GM18520 (cell line): ENCODE results near the gene IL22RA2.
"Not testable (repeated sequence)": the region's sequence is repeated elsewhere in the genome, so short reads cannot be mapped to it uniquely, and the experiment has no call there.

Experiments
- ATAC-seq: cut with Tn5 transposase; IDR thresholded peaks from one replicate; pipeline ENCODE4 v1.9.1; 2021; ENCODE audit not compliant: unreplicated experiment

IL22RA2 gene, protein sequence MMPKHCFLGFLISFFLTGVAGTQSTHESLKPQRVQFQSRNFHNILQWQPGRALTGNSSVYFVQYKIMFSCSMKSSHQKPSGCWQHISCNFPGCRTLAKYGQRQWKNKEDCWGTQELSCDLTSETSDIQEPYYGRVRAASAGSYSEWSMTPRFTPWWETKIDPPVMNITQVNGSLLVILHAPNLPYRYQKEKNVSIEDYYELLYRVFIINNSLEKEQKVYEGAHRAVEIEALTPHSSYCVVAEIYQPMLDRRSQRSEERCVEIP

DNA sequence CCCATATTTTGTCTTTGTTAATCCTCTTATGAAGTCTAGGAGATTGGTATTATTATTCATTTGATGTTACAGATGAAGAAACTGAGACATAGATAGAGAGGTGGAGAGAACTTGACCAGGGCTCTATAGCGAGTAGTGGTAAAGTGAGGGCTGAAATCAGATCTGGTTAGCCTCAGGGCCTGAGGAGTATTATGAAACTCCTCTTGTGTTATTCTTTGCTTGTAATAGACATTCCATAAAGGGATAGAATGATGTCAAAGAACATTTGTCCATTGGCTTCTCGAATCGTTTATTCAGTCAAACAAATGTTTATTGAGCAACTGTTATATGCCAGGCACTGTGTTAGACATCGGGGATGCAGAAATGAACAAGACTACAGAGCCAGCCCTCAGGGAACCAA is at the start of gene IL22RA2:
Gene IL22RA2 (minus strand): TSS at position 144 of the 400 bp plus-strand sequence. CDS start 11,895 bp downstream, outside the sequence.
- ATAC-seq, result no peak

DNA sequence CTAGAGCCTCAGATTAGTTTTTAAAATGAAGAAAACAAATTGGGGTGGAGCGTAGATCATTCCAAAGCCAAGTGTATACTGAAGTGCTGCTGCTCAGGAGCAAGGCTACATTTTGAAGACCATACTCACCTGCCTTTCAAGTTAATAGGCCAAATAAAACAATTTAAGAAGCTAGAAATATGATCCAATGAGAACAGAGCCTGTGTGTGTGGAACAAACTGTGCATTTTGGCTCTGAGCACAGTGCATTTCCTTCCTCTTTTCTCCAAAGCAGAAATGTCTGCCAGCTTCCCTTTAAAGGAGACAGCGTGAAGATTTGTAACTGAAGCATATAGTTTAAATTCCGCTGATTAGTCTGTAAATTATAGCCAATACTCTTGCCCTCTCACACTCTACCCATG is 48.9 kb upstream of the IL22RA2 start:
- ATAC-seq, result no peak

DNA sequence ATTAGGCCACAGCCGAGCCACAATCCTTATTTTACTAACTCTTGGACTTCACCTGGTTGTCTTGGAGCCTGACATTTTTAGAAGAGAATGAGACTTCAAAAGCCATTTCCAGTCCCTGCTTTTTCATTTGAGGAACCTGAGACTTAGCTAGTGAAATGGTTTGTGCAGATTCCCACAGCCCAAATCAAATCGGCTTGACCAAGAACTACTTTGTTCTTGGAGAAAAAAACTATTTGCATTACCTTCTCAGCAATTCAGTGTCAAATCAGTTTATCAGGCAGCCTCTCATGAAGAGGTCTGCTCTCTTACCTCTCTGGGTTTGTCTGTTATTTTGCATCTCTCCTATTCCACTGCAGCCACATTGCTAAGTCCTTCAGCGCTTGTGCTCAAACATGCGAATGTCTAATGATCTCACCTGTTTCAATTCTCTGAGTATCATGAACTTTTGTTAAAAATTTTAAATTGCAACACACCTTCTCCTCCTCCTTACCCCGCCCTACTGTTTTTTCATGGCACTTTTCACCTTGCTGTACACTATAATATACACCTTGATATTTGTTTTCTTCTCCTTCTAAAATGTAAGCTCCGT is 46.3 kb upstream of the IL22RA2 start:
- no peak for ATAC-seq

DNA sequence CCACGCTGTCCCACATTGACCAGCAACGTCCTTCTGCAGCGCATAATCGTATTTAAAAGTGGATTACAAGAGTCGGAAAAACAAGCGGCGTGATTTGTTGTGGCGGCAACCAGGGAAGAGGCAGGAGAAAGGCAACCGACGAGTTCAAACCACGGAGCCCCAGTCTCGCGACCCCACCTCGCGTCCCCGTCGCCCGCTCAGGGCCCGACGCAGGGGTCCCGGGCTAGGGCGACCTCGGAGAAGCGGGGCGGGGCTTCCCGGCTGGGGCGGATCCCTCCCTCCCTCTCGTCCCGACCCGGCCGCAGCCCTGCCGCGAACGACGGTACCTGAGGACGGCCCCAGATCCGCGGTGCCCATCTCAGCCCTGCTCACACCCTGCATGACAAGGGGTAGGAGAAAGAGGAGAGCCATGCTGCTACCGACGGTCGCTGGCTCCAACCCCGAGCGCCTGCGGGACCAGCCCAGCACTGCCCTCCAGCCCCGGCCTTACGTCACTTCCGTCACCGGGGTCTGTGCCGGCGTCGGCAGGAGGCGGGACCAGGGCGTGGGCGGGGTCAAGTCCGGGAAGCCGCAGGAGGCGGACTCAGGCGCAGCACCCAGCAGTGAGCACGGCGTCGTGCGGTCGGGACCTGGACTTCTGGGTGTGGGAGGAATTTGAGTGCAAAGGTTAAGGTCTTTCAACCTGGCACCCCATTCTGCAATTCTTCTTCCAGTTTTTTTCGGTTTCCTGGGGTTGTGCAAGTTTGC is 45.6 kb upstream of the IL22RA2 start, which contains the start of gene IFNGR1:
Gene IFNGR1 (minus strand): TSS at position 469 of the 747 bp plus-strand sequence. CDS start 58 bp downstream, at position 411.
- ATAC-seq, result peak; percentile 88

DNA sequence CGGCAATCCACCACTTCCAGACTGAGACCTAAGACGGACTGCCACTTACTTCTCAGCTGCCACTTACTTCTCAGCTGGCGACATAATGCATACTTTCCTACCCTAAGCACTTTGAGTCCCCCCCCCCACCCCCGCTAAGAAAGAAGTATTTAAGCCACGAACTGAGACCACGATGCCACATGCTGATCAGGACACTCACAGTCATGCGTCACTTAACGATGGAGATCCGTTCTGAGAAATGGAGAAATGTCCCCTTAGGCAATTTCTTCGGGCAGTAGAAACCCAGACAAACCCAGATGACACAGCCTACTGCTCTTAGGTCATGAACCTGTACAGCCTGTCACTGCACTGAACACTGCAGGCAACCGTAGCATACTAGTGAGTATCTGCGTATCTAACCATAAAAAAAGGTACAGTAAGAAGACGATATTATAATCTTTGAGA is 45.1 kb upstream of the IL22RA2 start:
- ATAC-seq, result peak; percentile 28

DNA sequence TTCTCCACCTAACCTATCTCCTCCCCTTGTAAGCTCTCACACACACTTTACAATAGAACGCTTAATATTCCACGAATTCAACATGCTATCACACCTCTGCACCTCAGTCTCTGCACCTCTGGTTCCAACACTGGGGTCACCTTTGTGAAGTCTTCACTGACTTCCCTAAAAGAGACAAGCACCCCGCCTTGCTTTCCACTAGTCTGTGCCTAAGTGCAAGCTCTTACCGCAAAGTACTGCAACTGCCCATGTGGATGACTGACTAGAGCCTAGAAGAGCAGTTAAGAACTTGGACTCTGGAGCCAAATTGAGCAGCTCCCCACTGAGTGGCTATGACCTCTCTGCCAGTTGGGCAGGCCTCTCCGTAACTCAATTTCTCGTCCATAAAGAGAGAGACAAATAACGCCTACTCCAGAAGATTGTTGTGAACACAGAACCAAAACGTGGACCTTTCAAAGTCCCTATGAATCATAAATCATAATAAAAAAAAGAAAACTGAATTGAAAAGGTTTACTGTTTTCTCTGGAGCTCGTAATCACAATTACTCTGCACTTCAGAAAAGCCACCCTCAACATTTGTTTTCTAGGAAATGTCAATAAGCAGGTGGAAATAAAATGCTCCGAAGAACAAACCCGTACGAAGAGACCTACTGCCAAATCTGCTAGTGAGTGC is 44.5 kb upstream of the IL22RA2 start:
- no peak for ATAC-seq

DNA sequence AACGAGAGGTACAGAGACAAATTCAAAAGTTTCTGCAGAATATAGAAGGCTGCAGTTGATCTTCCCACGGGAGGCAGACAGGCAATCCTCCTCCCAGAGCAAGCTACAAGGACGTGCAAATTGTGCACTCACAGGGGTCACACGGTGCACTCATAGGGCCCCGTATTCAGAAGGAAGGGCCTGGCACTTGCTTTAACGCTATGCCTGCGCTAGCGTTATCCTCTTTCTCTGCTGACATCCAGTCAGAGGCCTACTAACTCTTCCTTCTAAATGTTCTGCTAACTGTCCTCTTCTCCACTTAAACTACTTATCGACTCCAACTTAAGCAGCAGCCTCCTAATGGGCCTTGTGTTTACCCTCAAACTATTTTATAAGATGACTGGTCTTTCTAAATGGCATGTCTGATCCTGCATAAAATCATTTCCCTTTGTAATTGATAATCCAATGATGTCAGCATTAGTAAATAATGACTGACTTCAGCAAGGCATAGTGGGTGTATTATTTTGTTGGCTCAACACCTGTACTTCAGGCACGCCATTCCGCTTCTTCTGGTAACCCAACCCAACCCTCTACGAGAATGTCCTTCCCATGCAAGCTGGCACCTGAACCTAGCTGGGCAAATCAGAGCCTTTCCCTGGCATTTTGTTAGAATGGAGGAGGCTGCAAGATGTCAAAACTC is 43.6 kb upstream of the IL22RA2 start:
- ATAC-seq, result no peak

DNA sequence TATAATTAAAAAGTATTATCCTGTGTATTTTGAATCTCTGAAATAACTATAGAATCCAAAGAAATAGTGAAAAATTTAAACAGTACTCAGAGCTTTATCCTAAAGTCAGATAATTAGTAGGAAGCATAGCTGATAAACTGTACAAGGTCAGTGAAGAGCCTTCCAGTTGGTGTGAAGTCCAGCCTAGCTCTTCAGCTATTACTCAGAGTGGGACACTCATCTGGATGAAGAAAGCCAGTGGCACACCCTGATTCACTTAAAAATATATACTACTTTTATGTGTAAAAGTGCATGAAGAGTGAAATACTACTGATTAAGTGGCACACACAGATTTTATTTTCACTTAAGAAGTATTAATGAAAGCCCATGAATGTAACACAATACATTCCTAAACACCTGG is 42.7 kb upstream of the IL22RA2 start:
- no peak for ATAC-seq

DNA sequence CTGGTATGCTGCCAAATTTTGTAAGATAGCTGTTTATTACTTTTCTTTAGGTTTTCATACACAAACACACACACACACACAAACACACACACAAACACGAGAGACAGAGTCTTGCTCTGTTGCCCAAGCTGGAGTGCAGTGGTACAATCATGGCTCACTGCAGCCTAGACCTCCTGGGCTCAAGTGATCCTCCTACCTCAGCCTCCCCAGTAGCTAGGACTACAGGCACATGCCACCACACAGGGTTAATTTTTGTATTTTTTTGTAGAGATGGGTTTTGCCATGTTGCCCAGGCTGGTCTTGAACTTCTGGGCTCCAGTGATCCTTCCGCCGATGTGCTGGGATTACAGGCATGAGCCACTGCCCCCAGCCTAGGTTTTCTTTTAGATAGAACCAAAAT is 42.2 kb upstream of the IL22RA2 start:
- not testable (repeated sequence) for ATAC-seq

DNA sequence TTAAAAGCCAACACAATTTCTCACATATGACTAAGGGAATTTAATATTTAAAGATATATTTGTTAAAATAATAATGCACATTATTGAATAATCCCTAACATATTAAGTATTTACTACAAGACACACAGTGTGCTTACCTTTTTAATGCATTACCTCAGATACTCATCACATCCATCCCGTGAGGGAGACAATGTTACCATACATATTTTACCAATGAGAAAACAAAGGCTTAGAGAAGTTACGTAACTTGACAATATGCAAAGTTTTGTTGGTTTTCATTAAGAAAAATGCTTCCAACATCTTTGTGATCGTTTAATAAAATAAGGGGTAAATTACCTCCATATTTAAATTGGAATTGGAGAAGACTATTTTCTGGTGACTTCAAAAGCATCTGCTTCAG is 41.5 kb upstream of the IL22RA2 start:
- no peak for ATAC-seq

DNA sequence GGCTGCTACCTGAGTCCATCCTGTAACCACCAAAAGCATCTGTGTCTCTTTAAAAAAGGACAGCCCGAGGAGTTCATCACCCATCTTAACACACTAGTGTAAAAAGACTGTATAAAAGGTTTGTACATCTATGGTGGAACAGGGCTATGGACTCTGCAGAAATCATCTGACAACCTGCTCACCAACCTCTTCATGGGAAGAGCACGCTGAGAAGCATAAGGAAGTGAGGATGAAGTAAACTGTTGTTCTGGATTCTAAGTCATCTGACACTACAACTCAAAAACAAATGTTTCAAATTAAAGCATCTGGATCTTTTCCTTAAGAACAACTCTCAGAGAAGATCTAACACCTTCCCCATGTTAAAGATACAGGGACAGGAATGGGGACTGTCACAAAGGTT is 40.4 kb upstream of the IL22RA2 start:
- ATAC-seq, result no peak

DNA sequence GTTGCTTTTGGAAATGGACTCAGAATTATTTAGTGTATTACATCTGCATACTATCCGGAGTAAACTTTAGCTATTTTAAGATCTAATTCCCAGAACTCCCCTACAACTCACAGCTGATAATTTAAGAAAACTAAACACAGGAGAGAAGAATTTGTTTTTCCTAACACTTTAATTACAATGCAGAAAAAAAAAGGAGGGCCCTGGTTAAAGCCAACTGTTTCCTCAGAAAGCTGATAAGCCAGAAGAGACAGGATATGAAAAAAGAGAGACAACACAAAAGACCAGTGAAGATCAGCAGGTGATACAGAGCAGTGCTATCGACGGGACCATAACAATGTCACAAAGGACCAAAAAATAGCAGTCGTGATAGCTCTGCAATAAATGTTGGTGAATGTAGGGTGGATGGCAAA is 39.9 kb upstream of the IL22RA2 start:
- no peak for ATAC-seq

DNA sequence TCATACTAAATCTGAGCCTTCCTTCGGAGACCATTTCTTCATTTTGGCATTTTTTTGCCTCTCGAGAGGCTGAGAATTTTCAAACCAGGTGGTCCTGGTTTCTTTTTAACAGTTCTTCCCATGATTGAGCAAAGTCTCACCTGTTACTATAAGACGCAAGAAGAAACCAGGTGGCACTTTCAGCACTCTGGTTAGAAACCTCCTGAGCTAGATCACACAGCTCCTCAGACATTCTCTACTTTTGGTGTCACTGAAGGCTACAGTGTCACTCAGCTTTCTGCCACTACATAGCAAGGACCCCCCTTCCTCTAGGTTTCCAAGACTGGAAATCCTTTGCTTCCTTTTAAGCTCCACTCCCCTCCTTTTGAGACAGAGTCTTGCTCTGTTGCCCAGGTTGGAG is 38.5 kb upstream of the IL22RA2 start:
- no peak for ATAC-seq

DNA sequence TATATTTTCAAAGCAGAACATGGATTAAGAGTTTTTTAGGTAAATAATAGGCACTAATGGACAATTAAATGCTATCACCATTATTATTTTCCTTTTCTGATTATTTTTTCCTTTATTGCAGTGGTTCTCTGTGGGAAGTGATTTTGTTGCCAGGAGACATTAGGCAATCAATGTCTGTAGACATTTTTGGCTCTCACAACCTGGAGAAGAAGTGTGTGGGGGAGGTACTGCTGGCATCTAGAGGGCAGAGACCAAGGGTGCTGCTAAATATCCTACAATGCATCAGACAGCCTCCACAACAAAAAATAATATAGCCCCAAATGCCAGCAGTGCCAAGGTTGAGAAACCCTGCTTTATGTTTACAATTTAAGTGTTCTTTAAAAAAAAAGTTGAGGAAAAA is 37.5 kb upstream of the IL22RA2 start:
- no peak for ATAC-seq

DNA sequence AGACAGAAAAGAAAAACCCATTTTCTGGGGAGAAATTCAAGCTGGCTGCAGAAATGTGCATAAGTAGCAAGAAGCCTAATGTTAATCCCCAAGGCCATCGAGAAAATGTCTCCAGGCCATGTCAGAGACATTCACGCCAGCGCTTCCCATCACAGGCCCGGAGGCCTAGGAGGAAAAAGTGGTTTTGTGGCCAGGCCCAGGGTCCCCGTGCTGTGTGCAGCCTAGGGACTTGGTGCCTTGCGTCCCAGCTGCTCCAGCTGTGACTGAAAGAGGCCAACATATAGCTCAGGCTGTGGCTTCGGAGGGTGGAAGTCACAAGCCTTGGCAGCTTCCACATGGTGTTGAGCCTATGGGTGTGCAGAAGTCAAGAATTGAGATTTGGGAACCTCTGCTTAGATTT is 34.8 kb upstream of the IL22RA2 start:
- no peak for ATAC-seq

DNA sequence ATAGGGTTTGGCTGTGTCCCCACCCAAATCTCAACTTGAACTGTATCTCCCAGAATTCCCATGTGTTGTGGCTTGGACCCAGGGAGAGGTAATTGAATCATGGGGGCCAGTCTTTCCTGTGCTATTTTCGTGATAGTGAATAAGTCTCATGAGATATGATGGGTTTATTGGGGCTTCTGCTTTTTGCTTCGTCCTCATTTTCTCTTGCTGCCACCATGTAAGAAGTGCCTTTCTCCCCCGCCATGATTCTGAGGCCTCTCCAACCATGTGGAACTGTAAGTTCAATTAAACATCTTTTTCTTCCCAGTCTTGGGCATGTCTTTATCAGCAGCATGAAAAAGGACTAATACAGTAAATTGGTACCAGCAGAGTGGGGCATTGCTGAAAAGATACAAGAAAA is 34.0 kb upstream of the IL22RA2 start:
- not testable (repeated sequence) for ATAC-seq

DNA sequence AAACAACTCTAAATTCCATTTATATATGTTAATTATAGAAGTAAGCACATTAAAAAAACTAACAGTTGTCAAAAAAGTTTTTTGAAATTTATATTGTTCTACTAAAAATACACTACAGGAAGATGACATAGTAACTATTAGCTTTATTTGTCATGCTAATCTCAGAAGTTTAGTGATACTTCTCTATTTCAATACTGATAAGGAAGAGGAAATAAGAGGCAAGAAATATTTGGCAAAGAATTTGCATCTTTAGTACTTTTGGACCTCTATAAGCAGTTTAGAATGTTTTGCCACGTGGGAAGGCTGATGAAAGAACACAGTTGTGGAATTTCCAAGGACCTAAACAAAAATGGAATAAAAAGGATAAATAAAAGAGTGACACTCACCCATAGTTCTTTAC is 33.1 kb upstream of the IL22RA2 start:
- no peak for ATAC-seq

DNA sequence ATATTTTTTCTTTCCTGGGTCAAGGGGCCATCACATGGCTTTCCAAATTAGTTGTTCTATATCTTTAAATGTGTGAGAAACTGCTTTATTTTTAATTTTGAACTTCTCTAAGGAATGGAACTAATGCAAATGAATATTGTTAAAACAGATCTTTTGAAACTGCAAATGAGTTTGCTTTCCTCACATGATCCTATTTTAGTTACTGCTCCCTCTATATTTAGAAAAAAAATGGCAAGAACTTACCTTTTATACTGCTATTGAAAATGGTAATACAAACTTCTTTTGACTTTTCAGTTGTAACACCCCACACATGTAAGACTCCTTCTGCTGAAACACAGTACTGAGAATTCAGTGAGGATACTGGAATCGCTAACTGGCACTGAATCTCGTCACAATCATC is 29.8 kb upstream of the IL22RA2 start:
- no peak for ATAC-seq

DNA sequence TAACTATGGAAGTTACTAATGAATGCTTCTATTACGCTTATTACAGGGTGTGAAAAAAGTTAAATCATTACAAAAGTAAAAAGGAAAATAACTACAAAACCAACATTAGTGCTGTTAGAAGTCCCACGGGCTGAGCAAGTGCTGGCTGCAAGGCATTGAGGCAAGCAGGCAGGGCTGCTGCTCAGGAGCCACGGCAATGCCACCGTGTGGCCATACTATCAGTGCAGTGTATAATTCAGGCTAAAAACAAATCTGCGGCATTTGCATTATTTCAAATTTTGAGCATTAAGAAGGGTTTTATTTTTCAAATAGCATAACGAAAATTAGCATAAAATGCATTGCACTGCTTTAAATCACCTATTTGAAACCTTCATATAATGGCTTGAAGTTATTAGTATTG is 28.6 kb upstream of the IL22RA2 start:
- no peak for ATAC-seq

DNA sequence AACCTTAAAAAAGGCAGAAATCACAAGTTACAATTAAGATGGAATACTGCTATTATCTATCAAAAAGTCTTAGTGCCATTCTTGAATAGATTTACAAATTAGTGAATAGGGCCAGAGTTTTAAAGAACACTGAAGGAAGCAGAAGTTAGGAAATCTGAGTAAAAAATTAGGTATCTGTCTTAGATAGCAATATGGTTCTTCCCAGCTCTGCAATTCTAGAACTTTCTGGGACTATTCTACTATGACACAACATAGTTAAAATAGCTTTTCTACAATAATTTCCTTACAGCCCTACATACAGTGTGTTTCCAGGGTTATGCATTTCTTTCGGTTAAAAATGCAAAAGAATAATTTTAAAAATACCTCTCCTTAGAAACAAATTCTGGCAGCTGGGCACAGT is 27.6 kb upstream of the IL22RA2 start:
- no peak for ATAC-seq

DNA sequence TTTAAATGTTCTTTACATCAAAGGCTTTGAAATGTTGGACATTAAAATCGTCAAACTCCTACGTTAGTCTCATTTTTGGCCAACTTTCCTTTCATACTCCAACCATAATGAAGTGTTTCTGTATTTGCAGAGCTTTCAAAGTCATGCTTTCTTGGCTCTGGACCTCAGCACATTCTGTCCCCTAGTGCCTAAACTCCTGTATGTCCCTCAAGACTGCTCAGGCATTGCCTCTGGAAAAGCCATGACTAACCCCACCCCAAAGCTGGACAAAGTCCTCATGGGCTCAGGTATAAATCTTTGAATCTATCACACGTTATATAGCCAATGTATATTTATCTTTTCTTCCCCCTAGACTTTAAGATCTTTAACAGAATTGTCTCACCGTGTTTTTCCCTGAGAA is 26.8 kb upstream of the IL22RA2 start:
- ATAC-seq, result no peak
